HL-60 (cell line): ENCODE results near the gene C16orf95.
"Not testable (repeated sequence)": the region's sequence is repeated elsewhere in the genome, so short reads cannot be mapped to it uniquely, and the experiment has no call there.

ENCODE experiments used
- DNase-seq, 2 experiments: peaks; one replicate each; pipeline ENCODE4 v3.0.0-alpha.2; 2010 to 2020; ENCODE audit warnings: low read depth in 1 of 2, low spot score in 1 of 2
- H3K27ac ChIP-seq: fragments of 250-450 bp; sonication (Bioruptor Pico); replicated peaks from 2 replicates; pipeline ENCODE4 v1.5.1; 2020; ENCODE audit warnings: mild to moderate bottlenecking, moderate library complexity
- H3K27me3 ChIP-seq: fragments of 250-450 bp; sonication (Bioruptor Pico); 2 replicates; pipeline ENCODE4 v1.5.1; 2021; ENCODE audit warnings: mild to moderate bottlenecking, moderate library complexity; ENCODE audit not compliant: insufficient read depth, poor library complexity, severe bottlenecking
- H3K4me3 ChIP-seq: replicated peaks from 2 replicates; pipeline ENCODE4 v1.5.1; 2011; ENCODE audit warnings: mild to moderate bottlenecking, control low read depth, low read length; ENCODE audit not compliant: insufficient read depth
- CTCF ChIP-seq: IDR thresholded peaks from one replicate; pipeline ENCODE4 v1.5.1; 2011; ENCODE audit warnings: low read length, control low read depth, inconsistent platforms; ENCODE audit not compliant: insufficient read depth
- GABPA ChIP-seq: IDR thresholded peaks from 2 replicates; pipeline ENCODE4 v1.6.1; 2012; ENCODE audit warnings: low read depth
- POLR2AphosphoS5 ChIP-seq: IDR thresholded peaks from 2 replicates; pipeline ENCODE4 v1.6.1; 2012; ENCODE audit warnings: low read depth
- REST ChIP-seq: IDR thresholded peaks from 2 replicates; pipeline ENCODE4 v1.6.1; 2012; ENCODE audit warnings: low read depth; ENCODE audit not compliant: insufficient replicate concordance
- SPI1 ChIP-seq: IDR thresholded peaks from 2 replicates; pipeline ENCODE4 v1.6.1; 2012; ENCODE audit warnings: low read depth, mild to moderate bottlenecking, borderline replicate concordance

The C16orf95 gene

DNA sequence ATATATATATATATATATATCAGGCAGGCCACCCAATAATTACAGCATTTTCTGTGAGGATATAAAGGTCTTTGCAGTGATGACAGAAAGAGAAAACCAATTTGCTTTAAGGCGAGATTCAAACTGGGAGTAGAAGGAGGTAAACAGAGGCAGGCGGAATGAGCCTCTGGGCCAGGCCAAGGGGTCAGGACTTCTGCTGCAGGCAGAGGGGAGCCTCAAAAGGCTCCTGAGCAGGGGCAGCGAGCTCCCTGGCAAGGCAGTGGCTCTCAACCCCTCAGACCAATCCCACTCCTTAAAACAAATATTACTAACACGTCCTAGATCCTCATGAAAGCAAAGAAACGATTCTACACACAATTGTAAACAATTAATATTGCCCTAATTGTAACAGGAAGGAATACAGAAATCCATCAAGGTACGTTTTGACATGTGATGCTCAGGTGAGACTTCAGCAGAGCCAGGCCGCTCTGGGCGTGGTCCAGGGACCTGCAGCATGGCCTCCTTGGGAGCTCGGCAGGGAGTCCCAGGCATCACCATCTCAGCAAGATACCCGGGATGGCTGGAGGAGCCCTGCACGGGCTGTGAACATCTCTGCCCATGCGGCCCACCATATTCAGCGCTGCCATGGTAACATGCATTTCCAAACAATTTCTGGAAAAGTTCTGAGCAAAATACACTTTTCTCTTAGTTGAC, 48.0 kb upstream of the C16orf95 start:
- DNase-seq = no peak
- TF ChIP-seq POLR2AphosphoS5 (no peak), REST (no peak), GABPA (no peak), CTCF (no peak), SPI1 (no peak)
- Histone ChIP-seq H3K27me3 (no peaks in the 10 kb centered on the region), H3K4me3 (no peak overlapping the region), H3K27ac (no peak overlapping the region)

- no peak overlapping the region for H3K27ac ChIP-seq
- no peak overlapping the region for H3K4me3 ChIP-seq
- no peak for DNase-seq
- no peak for TF ChIP-seq SPI1
- no peak for TF ChIP-seq REST
- TF ChIP-seq GABPA = no peak
- H3K27me3 ChIP-seq = no peaks in the 10 kb centered on the region
Measured at GRCh38 chr16:87363771-87364455, 46.7 kb upstream of the C16orf95 start.

GRCh38 chr16:87362828-87363559, 45.8 kb upstream of the C16orf95 start:
- not testable (repeated sequence) for H3K4me3 ChIP-seq, H3K27ac ChIP-seq, DNase-seq, H3K27me3 ChIP-seq

- no peak overlapping the region for H3K27ac ChIP-seq
- no peak for TF ChIP-seq CTCF
- no peak for TF ChIP-seq REST
- no peak for TF ChIP-seq GABPA
- TF ChIP-seq POLR2AphosphoS5 = no peak
- TF ChIP-seq SPI1 = no peak
- H3K27me3 ChIP-seq = no peaks in the 10 kb centered on the region
- DNase-seq = no peak
- H3K4me3 ChIP-seq = no peak overlapping the region
Measured at GRCh38 chr16:87361916-87362619, 44.9 kb upstream of the C16orf95 start.
